COLO668 (cell line): ENCODE measurements around the gene SLC2A10.

Source experiments
- DNase-seq: peaks from one replicate; lab custom pipeline; 2025; ENCODE audit not compliant: unreplicated experiment; lab: John Stamatoyannopoulos, UW

The SLC2A10 gene

DNA sequence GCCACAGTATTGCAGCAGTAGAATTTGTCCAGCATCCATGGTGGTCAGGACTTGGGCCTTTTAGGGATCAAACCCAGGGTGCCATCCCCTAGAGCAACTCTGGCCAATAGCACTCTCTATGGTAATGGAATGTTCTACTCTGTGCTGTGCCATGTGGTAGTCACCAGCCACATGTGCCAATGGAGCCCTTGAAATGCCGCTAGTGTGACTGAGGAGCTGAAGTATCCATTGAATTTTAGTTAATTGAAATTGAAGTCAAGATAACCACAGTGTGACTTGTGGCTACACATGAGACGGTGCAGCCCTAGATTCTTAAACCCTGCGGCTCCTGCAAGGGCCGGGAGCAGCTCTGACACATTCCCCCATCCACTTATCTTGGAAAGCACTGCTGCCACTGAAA, 54.6 kb downstream of the SLC2A10 start:
- DNase-seq = no peak

DNA sequence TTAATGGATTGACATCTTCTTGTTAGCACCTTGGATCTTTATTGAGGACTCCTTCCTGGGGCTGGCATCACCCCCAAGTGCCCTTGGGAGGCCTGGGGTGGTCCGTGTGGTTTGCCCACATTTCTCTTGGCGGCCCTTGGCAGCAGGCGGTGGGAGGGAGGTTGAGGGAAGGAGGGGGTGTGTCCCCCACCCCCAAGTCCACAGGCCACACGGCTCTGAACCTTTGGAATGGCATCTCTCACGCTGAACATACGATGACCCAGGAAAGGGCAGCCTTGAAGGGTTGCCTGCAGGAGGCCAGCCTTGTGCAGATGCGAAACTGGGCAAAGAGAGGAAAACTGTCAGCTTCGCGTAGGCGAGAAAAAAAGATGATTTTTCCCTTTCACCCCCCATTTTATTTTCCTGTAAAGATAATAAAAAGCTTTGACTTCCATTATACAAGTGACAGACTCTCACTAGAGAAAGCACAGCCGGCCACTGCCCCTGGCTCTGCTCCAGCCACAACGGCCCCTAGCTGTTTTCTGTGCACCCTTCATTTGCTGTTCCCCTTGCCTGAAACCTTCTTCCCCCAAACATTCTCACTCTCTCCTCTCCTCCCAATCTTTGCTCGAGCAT, 56.2 kb downstream of the SLC2A10 start:
- DNase-seq = no peak

DNA sequence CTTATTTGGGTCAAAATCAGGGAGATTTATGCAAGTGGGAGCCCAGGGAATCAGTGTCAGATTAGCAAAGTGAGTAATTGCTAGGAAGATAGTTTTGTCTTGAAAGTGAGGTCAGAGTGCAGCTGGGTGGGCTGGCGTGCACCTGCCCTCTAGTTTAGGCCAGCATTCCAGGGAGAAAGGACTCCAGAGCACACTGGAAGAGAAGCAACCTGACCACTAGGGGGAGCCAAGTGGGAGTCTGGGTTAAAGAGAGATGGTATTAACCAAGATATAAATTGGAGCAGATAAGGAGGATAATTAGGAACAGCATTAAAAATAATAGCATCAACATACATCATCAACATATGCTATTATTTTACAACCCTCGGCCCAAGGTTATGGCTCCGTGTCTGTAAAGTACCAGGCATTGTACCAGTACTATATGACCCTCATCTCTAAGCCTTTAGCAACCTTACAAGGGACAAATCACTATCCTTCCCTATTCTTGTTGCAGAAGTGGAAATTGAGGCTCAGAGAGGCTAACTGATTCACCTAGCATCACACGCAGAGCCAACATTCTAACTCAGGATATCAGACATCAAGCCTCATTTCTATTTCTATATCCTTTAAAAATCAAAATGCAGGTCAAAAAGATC, 57.8 kb downstream of the SLC2A10 start:
- peak; percentile 64 for DNase-seq

DNA sequence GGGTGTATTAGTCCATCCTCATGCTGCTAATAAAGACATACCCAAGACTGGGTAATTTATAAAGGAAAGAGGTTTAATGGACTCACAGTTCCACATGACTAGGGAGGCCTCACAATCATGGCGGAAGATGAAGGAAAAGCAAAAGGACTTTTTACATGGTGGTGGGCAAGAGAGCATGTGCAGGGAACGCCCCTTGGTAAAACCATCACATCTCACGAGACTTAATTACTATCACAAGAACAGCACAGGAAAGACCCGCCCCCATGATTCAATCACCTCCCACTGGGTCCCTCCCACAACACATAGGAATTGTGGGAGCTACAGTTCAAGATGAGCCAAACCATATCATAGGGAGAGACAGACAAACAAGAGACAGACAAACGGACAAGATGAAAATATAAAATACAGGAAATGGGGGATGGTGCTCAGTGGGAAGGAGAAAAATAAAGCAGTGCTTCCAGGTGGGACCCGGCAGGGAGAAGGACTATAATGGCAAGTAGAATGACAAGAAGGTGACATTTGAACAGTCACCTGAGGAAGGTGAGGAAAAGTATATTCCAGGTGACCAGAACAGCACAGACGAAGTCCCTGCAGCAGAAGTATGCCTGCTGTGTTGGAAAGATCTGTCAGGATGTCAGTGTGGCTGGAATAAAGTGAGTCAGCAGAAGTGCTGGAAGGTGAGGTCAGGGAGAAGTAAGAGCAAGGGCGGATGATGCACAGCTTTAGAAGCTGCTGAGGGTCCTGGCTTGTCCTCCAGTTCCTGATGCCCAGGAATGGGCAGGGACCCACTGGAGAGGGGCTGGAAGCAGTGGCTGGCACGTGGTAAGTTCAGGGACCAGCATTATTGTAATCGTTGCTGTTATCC, 61.1 kb downstream of the SLC2A10 start:
- no peak for DNase-seq

DNA sequence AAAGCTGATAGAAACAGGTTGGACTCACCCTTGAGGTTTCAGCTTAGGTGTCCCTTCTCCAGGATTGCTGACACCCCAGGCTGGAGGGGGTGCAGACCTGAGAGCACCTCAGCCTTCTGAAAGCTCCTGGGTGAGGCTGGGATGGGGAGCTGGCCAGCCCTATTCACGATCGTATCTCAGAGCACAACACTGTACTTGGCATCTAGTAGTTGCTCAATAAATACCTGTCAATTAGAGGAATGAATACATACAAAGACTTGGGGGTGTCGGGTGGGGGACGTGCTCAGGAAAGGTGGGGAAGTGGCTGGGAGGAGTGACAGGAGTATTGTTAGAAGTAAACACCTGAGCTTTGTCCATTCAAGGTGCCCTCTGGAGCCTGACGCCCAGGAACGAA, 61.7 kb downstream of the SLC2A10 start:
- no peak for DNase-seq

DNA sequence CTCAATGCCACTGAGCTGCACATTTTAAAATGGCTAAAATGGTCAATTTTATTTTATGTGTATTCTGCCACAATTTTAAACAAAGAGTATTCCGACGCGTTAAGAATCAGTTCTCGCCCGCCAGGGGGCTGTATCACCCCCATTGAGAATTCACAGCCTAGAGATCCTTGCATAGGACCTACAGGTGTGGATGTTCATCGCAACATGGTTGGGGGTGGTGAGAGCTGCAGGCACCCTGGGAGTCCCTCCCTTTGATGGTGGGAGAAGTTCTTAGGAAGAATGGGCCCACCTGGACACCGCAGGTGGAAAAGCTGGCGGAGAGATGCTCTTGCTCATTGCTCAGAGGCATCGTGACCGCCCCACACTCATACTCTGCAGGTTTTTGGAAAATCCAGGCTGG, 63.5 kb downstream of the SLC2A10 start:
- no peak for DNase-seq

DNA sequence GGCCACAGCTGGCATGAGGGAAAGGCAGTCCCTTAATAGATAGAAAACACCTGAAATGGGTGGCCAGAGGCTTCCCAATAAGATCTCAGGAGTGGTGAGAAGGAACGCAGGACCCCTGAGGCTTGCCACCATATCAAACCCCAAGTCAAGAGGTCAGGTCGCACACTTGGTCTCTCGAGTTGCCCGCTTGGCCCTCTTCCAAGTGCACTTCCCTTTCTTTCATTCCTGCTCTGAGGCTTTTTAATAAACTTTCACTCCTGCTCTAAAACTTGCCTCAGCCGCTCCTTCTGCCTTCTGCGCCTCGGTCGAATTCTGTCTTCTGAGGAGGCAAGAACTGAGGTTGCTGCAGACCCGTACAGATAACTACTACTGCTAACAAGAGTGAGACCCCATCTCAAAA, 64.2 kb downstream of the SLC2A10 start:
- DNase-seq = no peak

DNA sequence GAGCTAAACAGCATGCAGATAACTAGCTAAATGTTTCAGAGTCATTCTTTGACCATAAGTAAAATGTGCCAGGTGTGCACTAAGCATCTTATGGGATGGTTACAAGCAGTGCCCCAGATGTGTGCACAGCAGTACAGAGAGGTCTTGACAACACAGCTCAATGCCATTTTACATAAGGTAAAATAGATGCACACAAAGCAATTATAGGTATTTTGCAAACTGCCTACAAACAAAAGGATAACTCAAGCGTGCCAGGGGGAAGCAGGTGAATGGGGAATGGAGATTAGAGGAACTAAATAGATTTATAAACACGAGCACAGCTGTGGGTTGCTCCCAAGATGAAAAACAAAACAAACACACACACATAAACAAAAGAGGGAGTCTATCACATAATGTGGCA, 64.8 kb downstream of the SLC2A10 start:
- DNase-seq = peak; percentile 45

DNA sequence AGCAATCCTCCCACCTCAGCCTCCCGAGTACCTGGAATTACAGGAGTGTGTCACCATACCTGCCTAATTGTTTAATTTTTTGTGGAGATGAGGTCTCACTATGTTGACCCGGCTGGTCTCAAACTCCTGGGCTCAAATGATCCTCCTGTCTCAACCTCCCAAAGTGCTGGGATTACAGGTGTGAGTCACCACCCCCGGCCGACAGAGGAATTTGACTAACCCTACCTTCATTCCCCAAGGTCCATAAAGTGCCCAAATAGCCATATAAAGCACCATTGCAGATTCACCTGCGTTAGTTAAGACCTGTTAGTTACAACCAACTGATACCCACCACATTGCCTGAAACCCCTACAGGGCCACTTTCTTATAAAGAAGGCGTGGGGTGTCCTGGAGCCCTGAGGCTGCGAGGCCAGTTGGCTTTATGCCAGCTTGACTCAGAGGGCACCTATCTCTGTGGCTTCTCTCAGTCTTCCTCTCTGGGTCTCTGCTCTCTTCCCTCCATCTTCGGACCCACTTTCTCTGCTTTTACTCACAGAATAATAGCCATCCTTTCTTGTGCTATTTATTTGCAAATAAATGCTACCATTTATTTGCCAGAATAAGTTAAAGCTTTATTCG, 65.6 kb downstream of the SLC2A10 start:
- peak; percentile 26 for DNase-seq

DNA sequence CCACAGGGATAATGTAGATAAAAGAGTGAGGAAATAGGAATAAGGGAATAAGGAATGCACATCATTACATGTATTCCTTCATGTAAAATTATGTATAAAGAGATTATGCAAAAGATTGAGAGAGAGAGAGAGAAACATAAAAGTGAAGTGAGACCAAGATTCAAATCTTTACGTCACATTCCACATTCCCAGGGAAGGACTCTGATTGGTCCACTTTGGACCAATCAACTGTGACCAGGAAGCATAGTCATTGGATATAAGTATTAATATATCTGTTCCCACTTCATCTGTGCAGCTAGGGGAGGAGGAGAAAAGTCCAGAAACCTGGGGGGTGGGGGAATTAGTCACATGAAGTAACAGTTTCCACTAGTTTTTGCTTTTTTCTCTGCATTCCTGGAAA, 66.4 kb downstream of the SLC2A10 start:
- DNase-seq = no peak

DNA sequence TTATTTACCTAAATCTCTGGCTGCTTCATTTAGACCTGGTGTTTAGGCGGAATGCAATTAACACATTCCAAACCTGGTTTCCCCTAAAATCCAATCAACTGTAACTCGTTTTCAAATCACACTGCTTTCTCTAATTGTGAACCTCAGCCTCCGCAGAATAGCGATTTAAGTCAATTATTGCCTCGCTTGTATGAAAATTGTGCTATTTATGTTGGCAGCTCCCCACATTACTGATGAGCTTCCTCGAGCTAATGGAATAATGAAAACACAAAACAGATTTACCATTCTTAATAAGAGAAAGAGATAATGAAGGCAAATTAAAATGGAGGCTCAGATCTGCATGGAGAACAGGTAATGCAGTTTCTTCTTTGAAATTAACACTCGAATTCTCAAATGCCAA, 67.9 kb downstream of the SLC2A10 start:
- DNase-seq = no peak

DNA sequence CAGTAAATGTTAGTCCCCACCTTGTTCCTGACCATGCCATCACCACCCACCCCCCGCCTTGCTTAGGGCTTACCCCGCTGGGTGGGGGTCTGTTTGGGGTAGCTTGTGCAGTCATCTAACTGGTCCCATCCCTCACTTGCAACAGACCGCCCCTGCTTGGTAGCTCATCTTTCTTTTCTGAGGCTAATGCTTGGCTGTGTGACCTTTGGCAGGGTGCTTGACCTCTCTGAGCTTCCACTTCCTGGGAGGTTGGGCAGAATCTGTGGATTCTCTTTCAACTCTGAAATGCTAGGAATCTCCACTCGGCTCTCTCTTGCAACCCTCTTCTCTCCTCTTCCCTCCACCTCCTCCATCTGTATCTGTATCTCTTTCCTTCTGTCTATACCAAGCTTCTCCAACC, 70.4 kb downstream of the SLC2A10 start:
- DNase-seq = no peak

DNA sequence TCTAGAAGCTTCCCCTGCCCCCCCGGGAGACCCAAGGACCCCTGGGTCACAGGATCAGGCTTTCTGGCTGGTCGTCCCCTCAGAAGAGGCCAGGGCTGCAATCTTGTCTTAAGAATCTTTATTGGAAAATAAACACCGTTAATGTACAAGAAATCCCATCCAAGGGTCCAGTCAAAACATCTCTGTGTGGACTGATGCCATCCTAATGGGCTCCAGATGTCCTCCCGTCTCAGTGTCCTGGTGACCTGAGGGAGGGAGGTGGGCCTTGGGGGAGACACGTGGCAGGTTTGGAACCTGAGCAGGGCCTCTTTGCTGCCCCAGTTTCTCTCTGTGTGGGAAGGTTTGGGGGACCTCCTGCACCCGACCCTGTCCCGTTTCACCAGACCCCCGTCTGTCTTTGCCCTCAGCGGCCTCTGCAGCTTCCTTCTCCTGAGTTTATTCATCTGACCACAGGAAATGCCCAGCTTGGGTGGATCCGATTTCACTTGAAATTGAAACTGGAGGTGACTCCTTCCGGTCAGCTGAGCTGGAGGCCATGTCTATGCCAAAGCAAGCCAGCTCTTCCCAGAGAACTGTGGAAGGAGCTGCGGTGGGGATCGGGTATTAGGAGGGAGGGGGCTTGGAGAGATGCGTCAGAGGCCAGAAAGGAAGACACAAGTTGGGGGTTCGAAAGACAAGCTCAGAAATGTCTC, 75.1 kb downstream of the SLC2A10 start:
- DNase-seq = no peak
